ENCODE measurements around the gene ZNF280B.

GRCh38 chr22:22458387-22458786 is 50.2 kb downstream of the ZNF280B start:
- no peak for TF ChIP-seq SIN3A (IDR thresholded peaks at IDR 0.05; ENCODE audit: borderline replicate concordance, low read depth, low read length)
- no peak for TF ChIP-seq EZH2phosphoT487 (IDR thresholded peaks at IDR 0.05; ENCODE audit: borderline replicate concordance, low read depth)
- TF ChIP-seq EP300 (IDR thresholded peaks at IDR 0.05; ENCODE audit: borderline replicate concordance in 1 of 2, low read depth in 1 of 2, low read length in 1 of 2): no peak
- TF ChIP-seq RFX5 (IDR thresholded peaks at IDR 0.05; ENCODE audit: low read length): no peak
- TF ChIP-seq CTCF (IDR thresholded peaks at IDR 0.05): no peak
- no peak for TF ChIP-seq RAD21 (IDR thresholded peaks at IDR 0.05; ENCODE audit: low read length)

Measured in SK-N-SH (cell line).